GDM1 (cell line): ENCODE data around the gene TPD52L2.
"Not testable (repeated sequence)": the region's sequence is repeated elsewhere in the genome, so short reads cannot be mapped to it uniquely, and the experiment has no call there.

Experiments
- DNase-seq: peaks from one replicate; lab custom pipeline; 2025; lab: John Stamatoyannopoulos, UW

The TPD52L2 gene

DNA sequence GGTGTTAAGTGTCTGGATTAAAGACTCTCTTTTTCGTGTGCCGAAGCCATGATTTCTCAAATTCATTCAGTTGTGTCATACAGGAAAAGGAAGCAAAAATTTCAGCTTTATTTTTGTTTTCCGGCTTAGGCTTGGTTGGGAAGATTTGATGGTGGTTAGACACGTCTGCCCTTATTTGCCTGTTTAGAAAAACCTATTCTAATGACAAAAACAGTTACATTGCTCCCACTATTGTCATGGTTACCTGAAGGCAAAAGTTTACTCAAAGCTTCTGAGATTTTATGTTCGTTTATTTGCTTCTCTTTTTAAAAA lies 30.8 kb downstream of the TPD52L2 start:
- DNase-seq = no peak

DNA sequence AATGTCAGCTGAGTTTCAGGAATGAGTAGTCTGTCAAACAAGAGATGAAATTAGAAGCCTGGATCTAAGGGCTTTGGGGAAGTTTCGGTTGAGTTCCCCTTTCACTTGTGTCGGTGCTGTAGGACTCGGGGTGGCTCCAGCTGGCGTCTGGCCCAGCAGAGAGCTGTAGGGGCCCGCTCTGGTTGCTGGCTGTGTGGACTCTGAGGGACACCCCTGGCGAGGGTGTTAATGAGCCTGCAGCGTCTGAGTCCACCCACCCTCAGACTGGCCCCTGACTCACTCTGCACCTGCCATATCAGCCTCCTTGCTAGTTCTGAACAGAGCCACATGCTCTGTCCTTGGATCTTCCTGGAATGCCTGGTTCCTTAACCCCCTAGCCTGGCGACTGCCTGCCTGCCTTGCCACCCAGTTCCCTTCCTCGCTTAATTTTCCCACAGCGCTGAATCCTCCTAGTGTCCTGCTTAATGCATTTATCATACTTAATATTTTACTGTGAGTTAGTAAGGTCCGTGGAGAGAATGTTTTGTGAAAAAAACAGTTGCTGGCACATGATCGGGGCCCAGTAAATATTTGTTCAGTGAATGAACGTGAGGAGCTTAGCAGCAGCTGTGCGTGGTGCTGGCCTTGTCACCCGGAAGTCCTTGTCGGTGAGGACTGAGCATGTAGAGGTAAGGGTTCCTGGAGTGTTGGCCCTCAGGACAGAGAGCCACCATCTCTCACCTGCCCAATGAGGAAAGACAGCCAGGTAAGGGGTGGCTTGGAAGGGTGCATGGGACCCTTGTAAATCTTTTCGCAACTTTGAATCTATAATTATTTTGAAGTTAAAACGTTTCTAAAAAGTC lies 31.4 kb downstream of the TPD52L2 start:
- DNase-seq = peak; percentile 56

DNA sequence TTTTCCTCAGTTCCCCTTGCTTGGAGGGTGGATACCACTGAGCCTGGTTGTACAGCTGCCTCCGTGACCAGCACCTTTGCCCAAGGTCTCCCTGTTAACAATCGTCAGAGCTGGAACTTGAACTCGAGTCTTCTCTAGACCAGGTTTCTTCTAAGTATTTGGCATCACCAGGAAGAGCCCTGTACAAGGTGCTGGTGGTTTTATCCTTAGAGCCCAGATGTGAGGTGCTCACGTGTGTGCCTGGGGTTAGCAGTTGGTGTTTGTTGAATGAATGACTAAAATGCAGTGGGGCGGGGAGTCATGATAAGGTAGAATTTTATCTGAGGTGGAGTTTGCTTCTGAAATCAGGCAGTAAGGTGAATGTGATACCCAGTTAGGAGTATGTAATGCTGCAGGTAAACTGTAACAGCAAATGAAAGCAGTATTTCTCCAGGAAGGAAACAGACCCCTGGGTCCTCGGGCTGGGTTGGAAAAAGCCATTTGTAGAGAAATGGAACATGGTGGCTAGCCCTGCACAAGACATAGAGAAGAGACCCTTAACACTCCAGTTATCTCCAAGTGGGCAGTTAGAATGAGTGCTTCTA lies 33.0 kb downstream of the TPD52L2 start:
- DNase-seq = no peak

DNA sequence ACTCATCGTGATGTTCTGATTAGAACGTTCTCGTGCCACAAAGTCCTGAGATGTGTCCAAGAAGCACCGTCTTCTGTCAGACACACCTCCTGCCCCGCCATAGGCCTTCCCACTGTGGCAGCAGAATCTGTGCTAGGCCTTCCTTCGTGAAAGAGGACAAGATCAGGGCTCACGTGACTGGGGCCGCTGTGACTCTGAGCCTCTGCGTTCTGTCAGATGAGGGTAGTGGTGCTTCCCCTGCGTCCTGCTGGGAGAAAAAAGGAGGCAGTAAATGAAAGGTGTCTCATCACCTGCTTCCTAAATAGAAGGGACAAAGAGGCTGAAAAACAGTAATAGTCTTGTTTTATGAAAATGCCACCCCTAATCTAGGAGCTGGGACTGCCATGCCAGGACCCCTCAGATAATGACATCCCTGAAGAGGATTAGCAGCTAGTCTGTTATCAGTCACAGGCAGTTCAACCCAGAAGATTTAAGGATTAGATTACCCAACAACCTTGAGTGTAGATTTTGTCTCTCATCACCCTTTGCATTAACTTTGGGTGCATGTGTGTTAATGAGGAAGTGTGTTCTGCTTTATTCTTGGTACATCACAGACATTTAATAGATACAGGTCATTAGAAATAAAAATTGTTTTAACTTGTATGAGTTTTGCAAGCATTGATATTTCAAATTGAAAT lies 34.0 kb downstream of the TPD52L2 start:
- no peak for DNase-seq

DNA sequence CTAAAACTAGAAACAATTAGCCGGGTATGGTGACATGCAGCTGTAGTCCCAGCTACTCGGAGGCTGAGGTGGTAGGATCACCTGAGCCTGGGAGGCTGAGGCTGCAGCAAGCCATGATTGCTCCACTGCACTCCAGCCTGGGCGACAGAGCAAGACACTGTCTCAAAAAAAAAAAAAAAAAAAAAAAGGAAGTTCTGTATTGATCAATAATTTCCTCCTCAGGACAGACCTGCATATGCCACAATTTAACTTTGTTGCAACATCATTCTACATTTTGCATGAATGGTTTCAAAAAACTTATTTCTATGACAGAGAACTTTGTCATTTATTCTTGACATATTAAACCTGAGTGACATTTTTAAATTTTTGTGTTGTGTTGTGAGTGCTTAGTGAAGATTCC lies 35.3 kb downstream of the TPD52L2 start:
- no peak for DNase-seq

DNA sequence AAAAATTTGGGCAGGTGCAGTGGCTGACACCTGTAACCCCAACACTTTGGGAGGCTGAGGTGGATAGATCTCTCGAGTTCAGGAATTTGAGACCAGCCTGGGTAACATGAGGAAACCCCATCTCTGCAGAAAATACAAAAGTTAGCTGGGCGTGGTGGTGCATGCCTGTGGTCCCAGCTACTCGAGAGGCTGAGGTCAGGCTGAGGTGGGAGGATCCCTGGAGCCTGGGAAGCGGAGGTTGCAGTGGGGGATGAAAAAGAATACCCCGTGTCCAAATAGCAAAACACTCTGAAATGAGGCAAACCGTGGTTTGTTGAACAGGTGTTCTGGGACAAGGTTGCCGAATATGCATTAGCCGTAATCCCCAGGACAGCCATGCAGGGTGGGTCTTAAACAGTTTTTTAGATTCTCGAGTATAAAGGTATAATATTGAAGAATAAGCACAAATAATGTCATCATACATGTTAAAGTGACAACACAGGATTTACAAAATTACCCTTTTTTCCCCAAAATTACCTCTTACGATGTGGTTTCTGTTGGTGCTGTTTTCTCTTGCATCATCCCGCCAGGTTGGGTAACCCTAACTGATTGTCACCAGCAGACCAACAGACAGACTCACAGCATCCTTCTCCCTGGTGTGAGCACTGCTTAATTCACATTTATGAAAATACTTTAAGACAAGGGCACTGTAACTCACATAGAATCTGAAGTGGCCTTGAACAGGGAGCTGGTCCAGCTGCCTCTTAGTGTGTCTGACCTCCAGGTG lies 38.9 kb downstream of the TPD52L2 start:
- no peak for DNase-seq

DNA sequence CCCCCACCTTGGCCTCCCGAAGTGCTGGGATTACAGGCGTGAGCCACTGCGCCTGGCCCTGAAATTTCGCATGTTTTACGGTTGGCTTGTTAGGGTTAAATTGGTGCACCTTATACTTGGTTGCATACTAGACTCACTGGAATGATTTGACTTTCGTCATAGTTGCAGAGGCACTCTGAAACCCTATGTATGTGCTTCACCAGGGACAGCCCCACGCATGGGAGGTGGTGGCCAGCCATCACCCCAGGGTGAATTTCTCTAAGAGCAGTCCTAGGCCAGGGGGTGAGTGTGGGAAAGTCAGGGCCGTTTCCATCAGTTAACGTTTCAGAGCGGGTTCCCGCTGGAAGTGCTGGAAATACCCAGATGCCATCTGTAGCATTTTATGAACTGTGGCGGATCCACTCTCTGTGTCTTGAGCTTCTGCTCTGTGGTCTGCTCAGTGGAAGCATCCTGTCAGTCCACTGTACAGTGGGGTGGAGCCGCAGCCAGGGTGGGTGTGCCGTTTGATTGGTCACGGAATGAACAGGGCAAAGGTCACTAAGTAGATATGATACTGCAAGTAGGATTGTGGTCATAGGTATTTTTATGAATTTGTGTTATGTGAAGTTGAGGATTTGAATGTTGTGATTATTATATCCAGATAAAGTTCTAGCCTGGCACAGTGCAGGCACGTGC lies 43.1 kb downstream of the TPD52L2 start:
- no peak for DNase-seq

DNA sequence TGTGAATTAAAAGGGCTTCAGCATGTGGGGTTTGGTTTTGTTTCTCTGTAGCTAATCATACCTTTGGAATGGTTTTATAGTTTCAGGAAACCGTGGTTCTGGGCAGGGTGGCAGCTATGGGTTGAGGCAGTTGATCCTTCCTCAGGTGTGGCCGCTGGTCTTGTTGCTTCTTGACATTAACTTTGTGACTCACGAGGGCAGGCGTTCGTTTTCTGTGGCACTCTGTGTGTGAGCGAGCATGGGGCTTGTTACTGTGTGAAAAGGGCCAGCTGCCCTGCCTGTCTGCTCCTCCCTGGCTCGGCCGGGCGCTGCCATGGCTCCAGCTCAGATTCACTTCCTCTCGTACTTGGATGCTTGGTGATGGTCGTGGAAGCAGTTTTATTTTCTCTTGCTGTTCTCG lies 46.1 kb downstream of the TPD52L2 start:
- no peak for DNase-seq

DNA sequence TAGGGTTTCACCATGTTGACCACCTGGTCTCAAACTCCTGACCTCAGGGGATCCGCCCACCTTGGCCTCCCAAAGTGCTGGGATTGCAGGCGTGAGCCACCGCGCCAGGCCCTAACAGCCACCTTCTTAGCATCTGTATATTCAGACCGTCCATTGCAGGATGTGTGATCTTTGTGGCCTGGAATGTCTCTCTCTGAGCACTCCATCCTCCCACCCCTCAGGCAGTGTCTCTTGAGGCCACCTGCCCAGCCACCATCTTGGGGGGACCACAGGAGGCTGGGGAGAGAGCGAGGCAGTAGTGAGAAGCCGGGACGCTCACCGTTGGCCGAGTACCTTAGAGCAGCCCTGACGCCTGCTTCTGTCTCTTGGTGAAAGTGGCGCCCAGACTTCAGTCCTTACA lies 48.7 kb downstream of the TPD52L2 start:
- no peak for DNase-seq

DNA sequence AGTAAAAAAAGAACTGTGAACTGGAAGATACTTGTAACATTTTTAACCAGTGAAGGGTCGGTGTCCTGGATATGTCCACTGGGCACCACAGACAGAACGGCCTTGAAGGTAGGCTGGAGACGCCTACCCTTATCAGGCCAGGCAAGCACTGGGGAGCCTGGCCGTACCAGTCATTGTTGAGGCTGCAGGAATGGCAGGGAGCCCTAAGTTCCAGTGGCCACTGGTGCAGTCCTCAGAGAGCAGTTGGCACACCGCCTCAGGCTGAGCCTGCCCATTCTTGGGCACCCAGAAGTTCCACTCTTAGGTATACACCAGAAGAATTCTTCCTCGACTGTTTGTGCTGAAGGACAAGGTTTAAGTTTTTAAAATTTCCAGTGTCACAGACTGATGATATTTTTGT lies 50.4 kb downstream of the TPD52L2 start:
- DNase-seq = no peak

DNA sequence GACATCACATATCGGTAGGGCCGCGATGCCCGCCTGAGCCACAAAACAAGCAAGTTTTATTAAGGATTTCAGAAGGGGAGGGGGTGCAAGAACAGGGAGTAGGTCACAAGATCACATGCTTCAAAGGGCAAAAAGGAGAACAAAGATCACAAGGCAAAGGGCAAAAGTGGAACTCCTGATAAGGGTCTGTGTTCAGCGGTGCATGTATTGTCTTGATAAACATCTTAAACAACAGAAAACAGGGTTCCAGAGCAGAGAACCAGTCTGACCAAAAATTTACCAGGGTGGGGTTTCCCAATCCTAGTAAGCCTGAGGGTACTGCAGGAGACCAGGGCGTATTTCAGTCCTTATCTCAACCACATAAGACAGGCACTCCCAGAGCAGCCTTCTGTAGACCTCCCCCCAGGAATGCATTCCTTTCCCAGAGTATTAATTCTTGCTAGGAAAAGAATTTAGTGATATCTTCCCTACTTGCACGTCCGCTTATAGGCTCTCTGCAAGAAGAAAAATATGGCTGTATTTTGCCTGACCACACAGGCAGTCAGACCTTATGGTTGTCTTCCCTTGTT lies 51.4 kb downstream of the TPD52L2 start:
- not testable (repeated sequence) for DNase-seq

DNA sequence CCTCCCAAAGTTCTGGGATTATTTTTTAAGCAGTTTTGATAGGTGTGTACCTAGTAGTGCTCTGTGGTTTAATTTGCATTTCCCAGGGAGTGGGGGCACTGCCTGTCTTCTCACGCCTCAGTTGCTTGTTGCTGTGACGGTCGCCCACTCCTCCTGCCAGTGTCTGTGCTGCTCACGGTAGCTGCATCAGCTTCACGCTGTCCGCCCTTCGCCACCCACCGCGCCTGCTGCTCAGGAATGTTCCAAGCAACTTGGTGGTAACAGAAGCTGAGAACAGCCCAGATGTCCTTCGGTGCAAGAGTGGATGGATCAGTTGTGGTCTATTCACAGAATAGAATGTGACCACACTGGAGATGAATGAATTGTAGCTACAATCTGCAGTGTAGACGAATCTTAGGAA lies 52.7 kb downstream of the TPD52L2 start:
- DNase-seq = no peak

DNA sequence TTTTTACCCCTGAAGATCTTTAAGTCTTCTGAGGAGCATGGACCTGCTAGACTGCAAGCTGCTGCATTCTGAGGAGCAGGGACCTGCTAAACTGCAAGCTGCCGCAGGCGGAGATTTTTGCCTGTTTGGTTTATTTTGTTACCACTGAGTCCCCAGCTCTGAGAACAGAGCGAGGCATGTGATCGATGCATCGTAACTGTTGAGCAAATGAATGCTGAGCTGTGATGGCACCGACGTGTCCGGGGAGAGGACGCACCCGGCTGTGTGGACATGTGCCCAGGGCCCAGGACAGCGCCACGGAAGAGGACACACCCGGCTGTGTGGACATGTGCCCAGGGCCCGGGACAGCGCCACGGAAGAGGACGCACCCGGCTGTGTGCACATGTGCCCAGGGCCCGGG lies 54.1 kb downstream of the TPD52L2 start:
- no peak for DNase-seq

DNA sequence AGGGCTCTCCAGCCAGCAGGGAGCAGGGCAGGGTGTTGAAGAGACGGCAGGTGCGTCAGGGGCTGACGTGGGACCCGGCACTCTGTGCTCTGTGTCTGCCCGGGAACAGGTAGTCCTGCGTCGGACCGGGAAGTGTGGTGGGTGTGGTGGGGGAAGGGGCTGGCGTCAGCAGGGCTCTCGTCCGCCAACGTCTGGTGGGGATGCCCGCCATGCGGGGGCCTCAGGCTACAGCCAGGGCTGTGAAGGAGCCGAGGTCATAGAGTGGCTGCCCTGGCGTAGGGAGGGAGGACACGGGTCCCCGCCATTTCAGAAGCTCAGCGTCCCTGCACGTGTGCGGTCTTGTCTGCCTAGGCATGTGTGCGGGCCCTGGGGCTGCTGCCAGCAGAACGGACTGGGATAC lies 55.2 kb downstream of the TPD52L2 start:
- DNase-seq = no peak

DNA sequence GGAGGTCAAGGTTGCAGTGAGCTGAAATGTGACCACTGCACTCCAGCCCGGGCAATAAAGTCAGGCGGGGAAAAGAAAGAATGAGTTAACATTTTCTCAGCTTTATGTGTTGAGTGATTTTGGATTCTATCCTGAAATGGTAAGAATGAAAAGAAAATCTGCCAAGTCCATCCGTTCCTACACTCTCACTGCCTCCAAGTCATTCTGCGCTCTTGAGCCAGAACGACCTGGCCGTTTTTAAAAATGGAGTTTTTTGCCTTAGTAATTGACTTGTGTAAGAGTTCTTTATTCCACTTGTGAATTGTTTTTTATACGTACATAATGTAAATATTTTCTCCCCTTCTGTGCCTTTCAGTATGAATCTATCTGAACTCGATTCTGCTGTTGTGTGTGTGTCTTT lies 58.6 kb downstream of the TPD52L2 start:
- DNase-seq = no peak

DNA sequence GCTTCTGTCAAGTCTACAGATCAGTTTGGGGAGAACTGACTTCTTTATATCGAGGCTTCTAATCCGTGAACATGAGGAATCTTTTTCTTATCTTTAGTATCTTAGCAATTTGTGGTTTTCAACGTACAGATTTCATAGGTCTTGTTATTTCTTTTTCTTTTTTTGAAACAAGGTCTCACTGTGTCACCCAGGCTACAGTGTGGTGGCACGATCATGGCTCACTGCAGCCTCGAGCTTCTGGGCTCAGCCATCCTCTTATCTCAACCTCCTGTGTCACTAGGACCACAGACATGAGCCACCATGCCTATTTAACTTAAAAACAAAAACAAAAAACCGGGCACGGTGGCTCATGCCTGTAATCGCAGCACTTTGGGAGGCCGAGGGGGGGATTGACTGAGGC lies 59.2 kb downstream of the TPD52L2 start:
- DNase-seq = no peak

DNA sequence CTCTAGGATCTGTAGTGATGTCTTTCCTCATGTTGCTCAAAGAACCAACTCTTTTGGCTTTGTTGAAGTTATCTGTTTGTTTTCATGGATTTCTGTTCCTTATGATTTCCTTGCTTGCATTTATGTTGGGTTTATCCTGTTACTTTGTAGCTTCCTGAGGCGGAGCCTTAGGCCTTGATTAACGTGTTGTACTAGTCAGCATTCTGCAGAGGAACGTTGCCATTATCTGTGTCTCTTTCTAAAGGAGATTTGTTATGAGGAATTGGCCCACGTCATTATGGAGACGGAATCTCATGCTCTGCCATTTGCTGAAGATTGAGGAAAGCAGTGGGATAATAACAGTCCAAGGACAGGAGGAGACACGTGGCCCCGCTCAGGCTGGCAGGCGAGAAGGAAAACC lies 61.2 kb downstream of the TPD52L2 start:
- no peak for DNase-seq

DNA sequence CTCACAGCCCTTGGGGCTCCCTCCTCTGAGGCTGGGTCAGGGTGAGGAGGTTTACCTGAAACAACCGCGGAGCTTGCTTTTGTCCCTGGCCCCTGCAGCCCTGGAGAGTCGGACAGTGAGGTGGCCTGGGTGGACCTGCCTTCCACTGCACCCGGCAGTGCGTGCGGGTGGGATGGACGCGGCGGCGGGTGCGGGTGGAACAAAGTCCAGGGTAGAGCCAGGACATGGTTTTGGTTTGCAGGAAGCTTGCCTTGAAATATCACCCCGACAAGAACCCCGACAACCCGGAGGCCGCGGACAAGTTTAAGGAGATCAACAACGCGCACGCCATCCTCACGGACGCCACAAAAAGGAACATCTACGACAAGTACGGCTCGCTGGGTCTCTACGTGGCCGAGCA lies 64.0 kb downstream of the TPD52L2 start:
- DNase-seq = no peak

DNA sequence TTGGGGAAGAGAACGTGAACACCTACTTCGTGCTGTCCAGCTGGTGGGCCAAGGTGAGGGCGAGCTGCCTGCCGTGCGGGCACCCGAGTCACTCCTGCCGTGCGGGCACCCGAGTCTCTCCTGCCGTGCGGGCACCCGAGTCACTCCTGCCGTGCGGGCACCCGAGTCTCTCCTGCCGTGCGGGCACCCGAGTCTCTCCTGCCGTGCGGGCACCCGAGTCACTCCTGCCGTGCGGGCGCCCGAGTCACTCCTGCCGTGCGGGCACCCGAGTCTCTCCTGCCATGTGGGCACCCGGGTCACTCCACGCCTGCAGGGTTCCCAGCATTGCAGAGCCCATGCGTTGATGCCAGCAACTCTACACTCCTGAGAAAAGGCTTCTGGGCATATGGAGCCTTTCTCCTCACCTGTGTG lies 64.4 kb downstream of the TPD52L2 start:
- not testable (repeated sequence) for DNase-seq

DNA sequence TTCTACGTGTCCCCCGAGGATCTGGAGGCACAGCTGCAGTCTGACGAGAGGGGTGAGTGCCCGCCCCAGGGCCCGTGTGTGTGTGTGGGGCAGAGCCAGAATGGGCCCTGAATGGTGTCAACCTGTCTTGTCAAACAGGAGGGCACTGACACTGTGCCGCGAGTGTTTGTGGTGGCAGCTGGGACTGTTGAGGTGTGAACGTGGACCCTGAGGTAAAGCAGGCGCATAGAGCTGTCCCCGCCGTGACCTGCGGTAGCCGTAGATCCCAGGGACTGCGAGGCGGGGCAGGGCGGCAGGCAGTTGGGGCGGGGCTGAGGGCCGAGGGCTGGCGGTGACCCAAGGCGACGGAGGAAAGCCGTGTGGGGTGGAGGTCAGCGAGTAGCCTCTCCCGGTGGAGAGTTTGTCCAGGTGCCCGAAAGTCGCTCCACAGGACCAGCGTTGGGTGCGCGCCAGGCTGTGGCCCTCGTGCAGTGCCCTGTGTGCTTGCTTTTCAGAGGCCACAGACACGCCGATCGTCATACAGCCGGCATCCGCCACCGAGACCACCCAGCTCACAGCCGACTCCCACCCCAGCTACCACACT lies 66.0 kb downstream of the TPD52L2 start:
- no peak for DNase-seq

DNA sequence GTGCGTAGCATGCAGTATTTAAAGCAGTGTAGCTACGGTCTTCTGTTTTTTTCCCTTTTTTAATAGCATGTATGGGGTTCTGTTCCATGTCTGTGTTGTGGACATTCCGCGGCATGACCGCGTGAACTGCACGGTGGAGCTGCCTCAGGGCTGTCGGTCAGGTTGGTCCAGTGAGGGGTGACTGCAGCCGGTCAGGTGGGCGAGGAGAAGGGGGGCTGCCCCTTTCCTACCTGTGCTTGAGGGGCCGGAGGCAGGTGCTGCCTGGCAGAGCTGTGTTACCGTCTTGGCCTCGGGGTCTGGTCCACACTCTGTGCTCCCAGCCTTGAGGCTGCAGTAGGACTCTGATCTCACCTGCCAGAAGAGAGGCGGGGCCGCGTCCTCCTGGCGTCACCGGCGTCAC lies 66.7 kb downstream of the TPD52L2 start:
- DNase-seq = no peak
